Measurements from ENCODE around the gene CHST11.

CHST11 gene

GRCh38 chr12:104677441-104678089 lies 220.8 kb downstream of the CHST11 start:
- DNase-seq (ENCODE audit: low read depth, low spot score), result no peak
- TF ChIP-seq CTCF (IDR thresholded peaks at IDR 0.05; ENCODE audit: low read depth, low read length), result no peak
- no peak overlapping the region for H3K4me3 ChIP-seq (ENCODE audit: low read depth, low read length)
- in situ Hi-C loops (cut with HindIII; ENCODE audit: low sequenced_read_pairs), result no loop called here

- in situ Hi-C loops (cut with HindIII; ENCODE audit: low sequenced_read_pairs), result no loop called here
- H3K4me3 ChIP-seq (ENCODE audit: low read depth, low read length), result no peak overlapping the region
- peak; percentile 24 for DNase-seq (ENCODE audit: low read depth, low spot score)
- peak; percentile 49 for TF ChIP-seq CTCF (IDR thresholded peaks at IDR 0.05; ENCODE audit: low read depth, low read length)
Observed at GRCh38 chr12:104680070-104680469, 223.3 kb downstream of the CHST11 start.

DNA sequence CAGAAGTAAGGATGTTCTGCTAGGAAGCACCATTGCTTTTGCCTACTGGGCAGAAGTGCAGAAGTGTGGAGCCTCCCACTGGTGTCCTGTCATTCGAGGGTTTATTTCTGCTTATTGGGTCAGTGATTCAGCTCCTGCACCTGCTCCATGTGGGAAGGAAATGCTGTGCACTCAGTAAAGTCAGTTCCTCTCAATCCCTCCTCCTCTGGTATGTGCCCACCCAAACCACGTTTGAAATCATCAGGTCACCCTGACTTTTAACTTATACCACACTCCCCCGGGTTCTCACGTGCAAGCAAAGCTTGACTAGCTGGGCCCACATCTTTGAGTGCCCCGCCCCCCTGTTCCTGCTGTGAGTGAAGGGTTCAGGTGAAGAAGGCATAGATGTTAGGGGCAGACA lies 223.7 kb downstream of the CHST11 start:
- TF ChIP-seq CTCF (IDR thresholded peaks at IDR 0.05; ENCODE audit: low read depth, low read length), result no peak
- no peak for DNase-seq (ENCODE audit: low read depth, low spot score)
- H3K4me3 ChIP-seq (ENCODE audit: low read depth, low read length), result no peak overlapping the region
- in situ Hi-C loops (cut with HindIII; ENCODE audit: low sequenced_read_pairs), result no loop called here

DNA sequence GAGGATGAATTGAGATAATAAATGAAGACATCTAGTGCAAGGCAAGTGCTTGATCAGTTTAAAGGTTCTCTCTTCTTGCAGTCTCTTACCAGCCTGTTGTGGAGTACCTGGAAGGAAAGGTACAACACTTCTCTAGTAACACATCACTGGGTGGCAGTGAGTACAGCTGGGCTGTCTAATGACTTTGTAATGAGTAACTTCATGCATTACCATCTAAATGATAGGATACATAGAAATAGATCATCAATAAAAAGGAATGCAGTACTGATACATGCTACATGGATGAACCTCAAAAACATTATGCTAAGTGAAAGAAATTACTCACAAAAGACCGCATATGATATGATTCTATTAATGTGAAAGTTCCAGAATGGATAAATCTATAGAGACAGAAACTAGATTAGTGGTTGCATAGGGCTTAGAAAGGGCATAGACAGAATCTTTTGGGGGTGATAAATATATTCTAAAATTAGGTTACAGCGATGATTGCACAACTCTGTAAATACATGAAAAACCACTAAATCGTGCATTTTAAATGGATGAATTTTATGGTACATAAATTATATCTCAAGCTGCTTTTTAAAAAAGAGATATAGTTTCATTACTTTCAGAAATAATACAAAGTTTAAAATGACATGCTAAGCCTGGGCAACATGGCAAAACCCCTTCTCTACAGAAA lies 224.4 kb downstream of the CHST11 start:
- in situ Hi-C loops (cut with HindIII; ENCODE audit: low sequenced_read_pairs), result no loop called here
- no peak overlapping the region for H3K4me3 ChIP-seq (ENCODE audit: low read depth, low read length)
- DNase-seq (ENCODE audit: low read depth, low spot score), result no peak
- no peak for TF ChIP-seq CTCF (IDR thresholded peaks at IDR 0.05; ENCODE audit: low read depth, low read length)

- no peak for DNase-seq (ENCODE audit: low read depth, low spot score)
- in situ Hi-C loops (cut with HindIII; ENCODE audit: low sequenced_read_pairs), result no loop called here
Observed at GRCh38 chr12:104682790-104683279, 226.1 kb downstream of the CHST11 start.

More at GRCh38 chr12:104682790-104683279, 226.1 kb downstream of the CHST11 start:
- TF ChIP-seq CTCF (IDR thresholded peaks at IDR 0.05; ENCODE audit: low read depth, low read length), result no peak
- no peak overlapping the region for H3K4me3 ChIP-seq (ENCODE audit: low read depth, low read length)

Data from astrocyte of the spinal cord (primary cell).